NCI-H460 (cell line): ENCODE results near the gene OR6C75. TPM values are rescaled to one million over a fixed set of nuclear protein-coding genes. Genes with fewer than 3 reads are reported as not detected.
"Not testable (repeated sequence)": the region's sequence is repeated elsewhere in the genome, so short reads cannot be mapped to it uniquely, and the experiment has no call there.

Experiments used
- DNase-seq: peaks from one replicate; pipeline ENCODE4 v3.0.0-alpha.2; 2016; ENCODE audit warnings: low read depth; ENCODE audit errors: extremely low read depth
- polyA plus RNA-seq: library from polyadenylated mRNA; depleted of rRNA; stranded (reverse); fragments of >200 nt; gene quantifications from 2 replicates; pipeline ENCODE4 v1.2.3, GENCODE V29; 2014; cell fraction: nucleus; rRNA removed
- total RNA-seq: library from RNA; depleted of rRNA; stranded (reverse); fragments of >200 nt; shearing (Covaris generic); gene quantifications from 2 replicates; pipeline ENCODE4 v1.2.3, GENCODE V29; 2014; rRNA removed

Gene OR6C75
- total RNA-seq: not detected in 2 replicates
- polyA plus RNA-seq: not detected in 2 replicates

DNA sequence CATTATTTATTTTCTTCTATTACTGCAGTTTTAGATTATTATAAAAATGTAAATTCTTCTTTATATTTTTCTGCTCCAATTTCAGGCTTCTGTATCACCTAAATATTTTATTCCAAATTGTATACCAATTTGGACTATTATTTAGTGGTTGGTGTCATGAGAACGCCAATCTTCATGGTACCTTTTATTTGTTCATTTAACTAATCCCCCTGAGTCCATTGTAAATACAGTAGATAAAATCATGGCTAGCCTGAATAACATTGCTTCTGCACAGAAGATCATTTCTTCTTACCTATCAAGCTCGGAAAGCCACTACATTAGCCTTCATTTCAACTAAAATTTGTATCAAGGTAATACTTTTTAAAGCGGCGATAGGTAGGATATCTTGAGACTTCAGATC lies at the start of gene OR6C75:
Gene OR6C75 (plus strand): TSS at position 301 of the 400 bp plus-strand sequence. CDS start 2,136 bp downstream, outside the sequence.
- DNase-seq: no peak

DNA sequence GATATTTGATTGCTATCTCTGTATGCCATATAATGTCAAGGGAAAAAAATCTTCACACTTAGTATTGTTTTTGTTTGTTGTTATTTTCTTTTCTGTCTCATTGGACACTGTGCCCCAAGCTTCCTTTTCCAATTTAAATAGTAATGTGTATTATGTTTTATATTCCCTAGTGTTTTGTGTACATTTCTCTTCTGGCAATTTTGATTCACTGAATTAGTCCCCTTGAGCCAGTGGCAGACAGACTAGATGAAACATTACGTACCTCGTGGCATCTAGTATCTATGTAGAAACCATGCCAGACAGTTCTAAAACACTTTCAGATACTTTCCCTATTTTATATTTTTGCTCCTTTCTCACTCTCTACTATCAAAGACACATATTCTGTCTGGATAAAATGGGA lies 48.7 kb upstream of the OR6C75 start, which contains the start of gene OR6C1:
Gene OR6C1 (plus strand): TSS at position 301 of the 400 bp plus-strand sequence. CDS start 6,257 bp downstream, outside the sequence.
- DNase-seq: no peak

DNA sequence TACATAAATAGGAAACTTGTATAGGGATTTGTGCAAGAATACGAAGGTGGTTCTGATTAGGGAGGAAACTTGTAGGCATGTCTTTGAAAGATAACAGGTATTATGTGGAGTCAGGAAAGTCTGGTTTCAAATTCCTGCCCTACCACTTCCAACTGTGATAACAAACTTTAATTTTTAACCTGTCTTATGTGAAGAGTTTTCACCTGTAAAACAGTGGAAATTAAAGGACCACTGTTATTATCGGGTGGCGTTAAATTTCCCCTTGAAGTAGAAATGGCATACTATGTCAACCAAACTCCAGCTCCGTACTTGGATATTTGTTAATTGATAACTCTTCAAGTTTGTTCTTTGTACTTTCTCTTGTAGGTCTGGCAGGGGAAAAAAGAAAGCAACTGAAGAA lies 42.6 kb upstream of the OR6C75 start:
- DNase-seq: no peak

DNA sequence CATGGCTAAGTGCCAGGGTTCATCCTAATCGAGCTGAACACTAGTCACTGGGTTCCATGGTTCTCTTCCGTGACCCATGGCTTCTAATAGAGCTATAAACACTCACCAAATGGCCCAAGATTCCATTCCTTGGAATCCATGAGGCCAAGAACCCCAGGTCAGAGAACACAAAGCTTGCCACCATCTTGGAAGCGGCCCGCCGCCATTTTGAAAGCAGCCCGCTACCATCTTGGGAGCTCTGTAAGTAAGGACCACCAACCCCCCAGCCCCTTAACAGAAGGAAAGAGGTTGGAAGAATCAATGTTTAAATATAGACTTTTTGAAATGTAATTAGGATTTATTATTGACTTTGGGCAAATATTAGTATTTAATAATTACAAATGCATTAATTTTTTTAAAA lies 37.0 kb upstream of the OR6C75 start:
- not testable (repeated sequence) for DNase-seq

DNA sequence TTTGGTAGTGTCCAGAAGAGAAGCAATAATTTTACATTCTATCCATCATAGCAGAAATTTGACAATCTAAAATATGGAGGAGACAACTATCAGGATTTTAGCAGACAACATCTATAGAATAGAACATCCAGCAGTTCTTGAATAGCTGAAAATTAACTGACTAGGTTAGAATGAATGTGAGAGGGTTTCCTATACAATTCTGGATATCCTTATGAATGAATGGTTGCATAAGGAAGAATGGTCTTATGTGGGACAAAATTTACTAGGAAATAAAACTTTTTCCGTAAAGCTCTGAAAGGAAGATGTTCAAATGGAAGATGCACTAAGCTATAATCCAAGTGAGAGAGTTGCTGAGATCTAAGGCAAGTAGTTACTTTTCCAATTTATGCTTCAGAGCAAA lies 32.3 kb upstream of the OR6C75 start, which contains the start of gene OR6C3:
Gene OR6C3 (plus strand): TSS at position 301 of the 400 bp plus-strand sequence. CDS start 955 bp downstream, outside the sequence.
- DNase-seq: no peak

DNA sequence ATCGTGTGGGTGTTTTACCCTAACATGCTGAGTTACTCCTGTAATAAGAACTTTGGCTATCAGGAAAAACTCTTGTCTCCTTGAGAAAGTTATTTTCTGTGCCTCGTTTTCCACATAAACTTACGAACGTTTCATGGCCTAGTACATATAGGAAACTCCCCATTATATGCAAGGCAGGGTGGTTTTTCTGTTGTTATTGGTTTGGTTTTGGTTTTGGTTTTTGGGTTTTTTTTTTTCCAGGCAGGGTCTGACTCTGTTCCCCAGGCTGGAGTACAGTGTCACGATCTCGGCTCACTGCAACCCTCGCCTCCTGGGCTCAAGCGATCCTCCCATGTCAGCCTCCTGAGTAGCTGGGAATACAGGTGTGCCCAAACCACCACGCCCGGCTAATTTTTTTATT lies 26.8 kb upstream of the OR6C75 start:
- no peak for DNase-seq

DNA sequence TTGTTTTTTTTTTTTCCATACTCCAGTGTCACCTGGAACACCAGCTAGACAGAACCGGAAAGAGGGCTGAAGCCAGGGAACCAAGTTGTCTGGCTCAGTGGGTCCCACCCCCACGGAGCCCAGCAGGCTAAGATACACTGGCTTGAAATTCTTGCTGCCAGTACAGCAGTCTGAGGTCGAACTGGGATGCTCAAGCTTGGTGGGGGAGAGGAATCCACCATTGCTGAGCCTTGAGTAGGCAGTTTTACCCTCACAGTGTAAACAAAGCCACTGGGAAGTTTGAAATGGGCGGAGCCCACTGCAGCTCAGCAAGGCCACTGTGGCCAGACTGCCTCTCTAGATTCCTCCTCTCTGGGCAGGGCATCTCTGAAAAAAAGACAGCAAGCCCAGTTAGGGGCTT lies 7.4 kb upstream of the OR6C75 start:
- DNase-seq: not testable (repeated sequence)

DNA sequence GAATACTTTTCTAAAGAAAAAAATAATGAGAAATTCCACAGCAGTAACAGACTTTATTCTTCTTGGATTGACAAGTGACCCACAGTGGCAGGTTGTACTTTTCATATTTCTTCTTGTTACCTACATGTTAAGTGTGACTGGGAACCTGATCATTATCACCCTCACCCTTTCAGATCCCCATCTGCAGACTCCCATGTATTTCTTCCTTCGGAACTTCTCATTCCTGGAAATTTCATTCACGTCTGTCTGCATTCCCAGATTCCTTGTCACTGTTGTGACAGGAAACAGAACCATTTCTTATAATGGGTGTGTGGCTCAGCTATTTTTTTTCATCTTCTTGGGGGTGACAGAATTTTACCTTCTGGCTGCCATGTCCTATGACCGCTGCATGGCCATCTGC lies 2.3 kb downstream of the OR6C75 start:
- no peak for DNase-seq

DNA sequence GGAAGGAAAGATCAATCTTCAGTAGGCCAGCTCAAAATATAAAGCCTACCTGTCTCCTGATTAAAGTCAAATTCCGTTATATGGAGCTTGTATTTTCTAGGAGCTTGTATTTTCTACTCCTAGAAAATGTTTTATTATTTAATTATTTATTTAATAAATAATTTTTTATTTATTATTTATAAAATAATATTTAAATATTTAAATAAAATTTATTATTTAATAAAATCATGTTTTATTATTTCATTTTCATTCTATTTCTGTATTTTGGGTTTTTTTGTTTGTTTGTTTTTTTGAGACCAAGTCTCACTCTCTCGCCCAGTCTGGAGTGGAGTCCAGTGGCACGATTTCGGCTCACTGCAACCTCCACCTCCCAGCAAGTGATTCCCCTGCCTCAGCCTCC lies 9.7 kb downstream of the OR6C75 start:
- DNase-seq: no peak

DNA sequence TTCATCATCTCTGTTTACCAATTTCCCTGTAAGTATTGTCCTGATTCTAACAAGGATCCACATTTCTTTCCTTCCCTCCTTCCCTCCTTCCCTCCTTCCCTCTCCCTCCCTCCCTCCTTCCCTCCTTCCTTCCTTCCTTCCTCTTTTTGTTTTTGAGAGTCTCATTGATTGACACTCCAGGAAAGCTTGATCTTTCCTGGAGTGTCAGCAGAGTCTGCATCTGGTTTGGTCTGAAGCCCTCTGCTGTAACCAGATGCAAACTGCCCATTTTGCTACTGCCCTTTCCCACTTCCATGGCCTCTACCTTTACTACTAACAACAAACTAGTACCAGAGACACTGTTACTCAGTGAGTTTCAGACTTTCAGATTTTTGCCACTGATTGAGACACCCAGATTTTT lies 23.1 kb downstream of the OR6C75 start:
- no peak for DNase-seq

DNA sequence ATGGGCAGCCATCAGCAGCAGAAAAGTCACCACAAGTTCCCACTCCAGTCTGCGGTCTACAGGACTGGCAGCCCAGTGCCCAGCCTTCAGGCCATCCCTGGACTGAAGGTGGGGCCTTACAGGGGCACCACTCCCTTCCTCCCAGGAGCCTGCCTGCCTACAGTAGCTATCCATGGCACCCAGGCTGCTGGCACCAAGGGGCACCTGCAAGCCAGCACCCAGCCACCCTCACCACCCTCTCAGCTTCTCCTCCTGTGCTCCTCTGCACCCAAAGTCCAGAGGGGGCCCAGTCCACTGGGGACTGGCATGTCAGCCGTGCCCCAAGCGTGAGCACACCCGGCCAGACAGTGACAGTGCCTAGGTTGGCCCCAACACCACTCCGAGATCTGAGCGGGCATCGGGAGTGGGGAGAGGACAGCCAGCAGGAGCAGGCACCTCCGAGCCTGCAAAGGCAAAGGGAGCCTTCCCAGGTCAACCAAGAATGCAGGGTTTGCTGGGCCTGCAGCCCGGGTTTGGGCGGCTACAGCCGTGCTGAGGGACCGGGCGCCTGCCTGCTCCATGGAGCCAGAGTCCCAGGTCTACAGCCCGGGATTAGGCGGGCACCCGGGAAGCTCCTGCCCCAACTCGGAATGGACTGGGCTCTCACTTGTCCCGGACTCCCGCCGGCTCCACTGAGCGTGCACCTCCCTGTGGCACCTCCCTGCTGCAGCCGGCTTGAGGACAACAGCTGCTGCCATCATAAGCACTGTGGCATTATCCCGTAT lies 29.4 kb downstream of the OR6C75 start:
- no peak for DNase-seq

DNA sequence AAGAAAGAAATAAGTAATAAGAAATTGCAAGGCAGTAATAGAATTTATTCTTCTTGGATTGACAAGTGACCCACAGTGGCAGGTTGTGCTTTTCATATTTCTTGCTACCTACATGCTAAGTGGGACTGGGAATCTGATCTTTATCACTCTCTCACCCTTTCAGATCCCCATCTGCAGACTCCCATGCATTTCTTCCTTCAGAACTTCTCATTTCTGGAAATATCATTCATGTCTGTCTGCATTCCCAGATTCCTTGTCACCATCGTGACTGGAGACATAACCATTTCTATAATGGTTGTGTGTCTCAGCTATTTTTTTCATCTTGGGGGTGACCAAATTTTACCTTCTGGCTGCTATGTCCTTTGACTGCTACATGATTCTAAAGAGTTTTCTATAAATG lies 33.6 kb downstream of the OR6C75 start:
- DNase-seq: no peak

DNA sequence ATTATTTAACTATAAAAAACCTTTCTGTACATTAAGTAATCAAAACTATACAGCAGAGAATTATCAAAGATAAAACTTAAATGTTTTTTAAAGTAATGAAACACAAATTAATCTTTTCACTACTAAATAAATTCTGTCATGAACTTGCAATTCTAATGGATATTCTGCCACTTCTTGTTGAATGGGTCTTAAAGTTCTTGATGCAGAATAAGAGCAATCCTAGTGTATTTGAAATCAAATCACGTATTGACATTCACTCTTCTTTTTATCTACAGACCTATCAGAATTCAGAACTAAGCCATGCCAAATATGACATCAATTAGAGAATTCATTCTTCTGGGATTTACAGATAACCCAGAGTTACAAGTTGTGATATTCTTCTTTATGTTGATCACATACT lies 37.5 kb downstream of the OR6C75 start, which contains the start of gene OR6C65:
Gene OR6C65 (plus strand): TSS at position 301 of the 400 bp plus-strand sequence. CDS start 0 bp downstream, at position 301.
- DNase-seq: no peak

DNA sequence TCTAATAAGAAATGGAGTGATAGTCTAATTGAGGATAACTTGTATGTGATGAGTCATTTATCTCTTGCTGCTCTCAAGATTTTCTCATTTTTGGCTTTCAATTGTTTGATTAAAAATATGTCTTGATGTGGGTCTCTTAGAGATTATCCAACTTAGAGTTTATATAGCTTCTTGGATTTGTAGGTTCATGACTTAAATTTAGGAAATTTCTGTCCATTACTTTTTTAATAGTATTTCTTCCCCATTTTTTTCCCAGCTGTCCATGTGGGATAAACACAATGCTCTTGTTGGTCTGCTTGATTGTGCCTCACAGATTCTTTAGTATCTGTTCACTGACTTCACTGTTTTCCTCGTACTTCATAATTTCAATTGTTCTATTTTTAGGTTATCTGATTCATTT lies 45.1 kb downstream of the OR6C75 start:
- no peak for DNase-seq

DNA sequence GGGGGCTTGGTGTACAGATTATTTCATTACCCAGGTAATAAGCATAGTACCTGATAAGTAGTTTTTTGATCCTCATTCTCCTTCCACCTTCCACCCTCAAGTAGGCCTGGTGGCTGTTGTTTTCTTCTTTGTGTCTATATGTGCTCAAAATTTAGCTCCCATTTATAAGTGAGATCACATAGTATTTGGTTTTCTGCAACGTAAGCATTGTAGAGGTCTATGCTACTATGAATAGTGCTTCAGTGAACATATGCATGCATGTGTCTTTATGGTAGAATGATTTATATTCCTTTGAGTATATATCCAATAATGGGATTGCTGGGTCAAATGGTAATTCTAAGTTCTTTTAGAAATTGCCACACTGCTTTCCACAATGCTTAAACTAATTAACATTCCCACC lies 46.4 kb downstream of the OR6C75 start:
- not testable (repeated sequence) for DNase-seq

DNA sequence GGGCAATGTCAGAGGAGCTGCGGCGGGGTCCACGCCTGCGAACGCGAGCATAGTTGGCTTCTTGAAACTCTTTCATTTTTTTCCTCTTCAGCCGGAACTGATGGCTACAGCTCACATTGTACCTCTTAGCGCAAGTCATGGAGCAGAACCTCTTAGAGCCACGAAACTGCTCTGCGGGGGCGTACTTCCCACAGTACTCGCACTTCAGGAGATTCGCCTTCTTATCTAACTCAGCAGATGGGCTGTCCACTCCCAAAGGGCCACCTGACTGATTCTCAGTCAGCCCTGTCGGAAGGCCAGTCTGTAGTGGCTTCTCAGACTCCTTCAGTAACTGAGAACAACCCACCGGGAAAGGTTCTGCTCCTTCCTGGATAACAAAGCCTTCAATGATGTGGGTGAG lies 49.4 kb downstream of the OR6C75 start:
- not testable (repeated sequence) for DNase-seq

DNA sequence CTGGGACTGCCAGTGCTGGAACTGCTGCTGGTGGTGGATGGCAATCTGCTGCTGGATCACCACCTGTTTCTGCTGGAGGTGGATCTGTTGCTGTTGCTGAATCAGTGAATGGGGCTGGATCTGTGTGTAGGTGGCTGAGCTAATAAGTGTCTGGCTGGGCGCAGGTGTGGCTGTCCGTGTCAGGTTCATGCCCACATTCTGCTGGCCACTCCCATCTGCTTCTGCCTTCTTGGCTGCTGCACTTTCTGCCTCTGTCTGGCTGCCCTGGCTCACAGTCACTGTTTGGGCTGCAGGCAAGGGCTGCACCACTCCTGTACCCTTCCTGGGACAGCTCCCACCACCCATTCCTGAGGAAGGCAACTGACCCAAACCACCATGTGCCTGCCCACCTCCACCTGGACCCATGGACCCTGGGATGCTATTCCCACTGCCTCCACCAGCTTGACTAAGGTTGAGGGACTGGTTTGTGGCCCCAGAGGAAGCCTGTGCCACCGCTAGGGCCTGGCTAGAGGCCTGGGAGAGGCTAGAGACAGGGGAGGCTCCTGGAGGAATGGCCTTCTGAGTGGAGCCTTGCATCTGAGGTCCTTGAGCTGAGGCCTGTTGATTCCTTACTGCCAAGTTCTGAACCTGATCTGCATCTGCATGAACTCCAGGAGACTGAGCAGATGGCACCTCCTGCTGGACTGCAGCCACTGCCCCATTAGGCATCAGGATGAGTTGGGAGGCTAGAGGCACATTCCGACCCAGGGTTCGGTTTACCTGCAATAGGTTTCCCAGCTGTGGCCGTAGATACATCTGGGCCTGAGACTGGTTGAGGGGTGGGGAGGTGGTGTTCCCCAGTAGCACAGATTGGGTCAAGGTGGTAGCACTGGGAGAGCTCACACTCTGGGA lies 51.0 kb downstream of the OR6C75 start:
- not testable (repeated sequence) for DNase-seq

DNA sequence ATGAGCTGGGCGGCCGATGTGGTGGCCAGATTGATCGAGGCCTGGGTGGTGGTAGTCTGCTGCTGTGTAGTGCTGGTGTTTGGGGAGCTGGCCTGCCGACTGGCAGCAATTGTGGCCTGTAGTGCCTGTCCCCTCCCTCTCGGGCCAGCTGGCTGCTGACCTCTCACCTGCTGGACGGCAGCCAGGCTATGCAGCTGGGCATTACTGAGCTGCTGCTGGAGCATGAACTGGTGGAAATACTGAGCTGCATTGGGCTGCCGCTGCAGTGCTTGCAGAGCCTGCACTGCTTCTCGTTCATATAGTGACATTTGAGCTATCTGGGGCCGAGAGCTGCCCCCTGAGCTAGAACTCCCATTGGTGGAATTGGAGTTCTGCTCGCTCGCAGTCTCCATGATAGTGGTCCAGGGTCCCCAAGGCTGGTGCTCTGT lies 51.6 kb downstream of the OR6C75 start:
- not testable (repeated sequence) for DNase-seq

DNA sequence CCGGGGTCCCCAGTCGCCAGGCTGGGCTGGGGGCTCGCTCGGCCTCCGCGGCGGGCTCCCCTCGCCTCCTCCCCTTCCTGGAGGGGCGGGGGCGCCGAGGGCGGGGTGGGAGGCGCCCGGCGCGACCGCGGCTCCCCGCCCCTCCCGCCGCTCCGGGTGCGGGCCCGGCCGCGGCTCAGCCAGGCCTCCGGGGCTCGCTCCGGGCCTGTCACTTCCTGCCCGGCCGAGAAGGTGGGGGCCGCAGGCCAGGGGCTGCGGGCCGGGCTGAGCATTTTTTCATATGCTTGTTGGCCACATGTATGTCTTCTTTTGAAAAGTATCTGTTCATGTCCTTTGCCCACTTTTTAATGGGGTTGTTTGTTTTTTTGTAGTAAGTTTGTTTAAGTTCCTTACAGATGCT lies 52.1 kb downstream of the OR6C75 start:
- DNase-seq: not testable (repeated sequence)

DNA sequence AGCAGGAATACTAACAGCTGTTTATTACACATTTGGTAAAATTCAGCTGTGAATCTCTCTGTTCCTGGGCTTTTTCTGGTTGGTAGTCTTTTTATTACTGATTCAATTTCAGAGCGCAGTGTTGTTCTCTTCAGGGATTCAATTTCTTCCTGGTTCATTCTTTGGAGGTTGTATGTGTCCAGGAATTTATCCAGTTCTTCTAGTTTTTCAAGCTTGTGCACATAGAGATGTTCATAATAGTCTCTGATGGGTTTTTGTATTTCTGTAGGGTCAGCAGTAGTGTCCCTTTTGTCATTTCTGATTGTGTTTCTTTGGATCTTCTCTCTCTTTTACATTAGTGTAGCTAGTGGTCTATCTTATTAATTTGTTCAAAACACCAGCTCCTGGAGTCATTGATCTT lies 54.2 kb downstream of the OR6C75 start:
- no peak for DNase-seq
